ENCODE results near the gene ZNF608. TPM values are rescaled to one million over a fixed set of nuclear protein-coding genes. Genes with fewer than 3 reads are reported as not detected.

The ZNF608 gene
- not detected for polyA plus RNA-seq

GRCh38 chr5:124745928-124746915 is at the start of gene ZNF608:
Gene ZNF608, minus strand, starts transcription at chr5:124746639. Its CDS starts 1,650 bp downstream, at chr5:124744989.
- Mint-ChIP-seq H3K4me1 (peaks cover 35 to 39% of the 10 kb centered on the region in 2 donors), H3K9me3 (peaks cover 0 to 7% (median 2%) of the 10 kb centered on the region in 6 donors), H3K27me3 (ENCODE audit: low read depth in 3 of 3) (peaks cover 9 to 38% (median 20%) of the 10 kb centered on the region in 3 donors), H3K36me3 (peaks cover 0 to 3% (median 0%) of the 10 kb centered on the region in 3 donors), H3K27ac (no peak within 1 kb of the TSS), H3K4me3 (peak within 1 kb of the TSS; percentile 72 to 85 (median 77))
- no peak for DNase-seq

GRCh38 chr5:124795829-124796228 is 49.4 kb upstream of the ZNF608 start:
- H3K4me3 Mint-ChIP-seq: no peak overlapping the region
- no peaks in the 10 kb centered on the region for H3K9me3 Mint-ChIP-seq
- no peak for DNase-seq
- H3K27ac Mint-ChIP-seq: no peak overlapping the region
- H3K27me3 Mint-ChIP-seq (ENCODE audit: low read depth in 3 of 3): peaks cover 0 to 2% (median 0%) of the 10 kb centered on the region in 3 donors
- H3K36me3 Mint-ChIP-seq: no peaks in the 10 kb centered on the region
- no peaks in the 10 kb centered on the region for H3K4me1 Mint-ChIP-seq

GRCh38 chr5:124790895-124791732 is 44.7 kb upstream of the ZNF608 start:
- H3K27ac Mint-ChIP-seq: no peak overlapping the region
- peaks cover 0 to 2% (median 0%) of the 10 kb centered on the region in 6 donors for H3K9me3 Mint-ChIP-seq
- no peak for DNase-seq
- no peaks in the 10 kb centered on the region for H3K4me1 Mint-ChIP-seq
- H3K4me3 Mint-ChIP-seq: no peak overlapping the region
- H3K27me3 Mint-ChIP-seq (ENCODE audit: low read depth in 3 of 3): no peaks in the 10 kb centered on the region
- H3K36me3 Mint-ChIP-seq: no peaks in the 10 kb centered on the region

- Mint-ChIP-seq H3K4me1 (no peaks in the 10 kb centered on the region), H3K36me3 (no peaks in the 10 kb centered on the region), H3K27me3 (ENCODE audit: low read depth in 3 of 3) (no peaks in the 10 kb centered on the region), H3K9me3 (peaks cover 0 to 2% (median 0%) of the 10 kb centered on the region in 6 donors), H3K4me3 (no peak overlapping the region), H3K27ac (no peak overlapping the region)
- no peak for DNase-seq
Observed at GRCh38 chr5:124790301-124790894, 44.0 kb upstream of the ZNF608 start.

GRCh38 chr5:124789104-124789605 is 42.7 kb upstream of the ZNF608 start:
- Mint-ChIP-seq H3K27ac (no peak overlapping the region), H3K9me3 (peaks cover 0 to 2% (median 0%) of the 10 kb centered on the region in 6 donors), H3K27me3 (ENCODE audit: low read depth in 3 of 3) (no peaks in the 10 kb centered on the region), H3K4me3 (no peak overlapping the region), H3K4me1 (no peaks in the 10 kb centered on the region), H3K36me3 (no peaks in the 10 kb centered on the region)
- DNase-seq: no peak

GRCh38 chr5:124783794-124784193 is 37.4 kb upstream of the ZNF608 start:
- Mint-ChIP-seq H3K4me1 (no peaks in the 10 kb centered on the region), H3K36me3 (no peaks in the 10 kb centered on the region), H3K27me3 (ENCODE audit: low read depth in 3 of 3) (no peaks in the 10 kb centered on the region), H3K27ac (no peak overlapping the region), H3K4me3 (no peak overlapping the region), H3K9me3 (peaks cover 0 to 2% (median 0%) of the 10 kb centered on the region in 6 donors)
- DNase-seq: no peak

- DNase-seq: no peak
- Mint-ChIP-seq H3K36me3 (no peaks in the 10 kb centered on the region), H3K4me1 (no peaks in the 10 kb centered on the region), H3K27ac (no peak overlapping the region), H3K27me3 (ENCODE audit: low read depth in 3 of 3) (no peaks in the 10 kb centered on the region), H3K9me3 (peaks cover 0 to 2% (median 0%) of the 10 kb centered on the region in 6 donors), H3K4me3 (no peak overlapping the region)
Observed at GRCh38 chr5:124783285-124783684, 36.8 kb upstream of the ZNF608 start.

GRCh38 chr5:124782262-124782661 is 35.8 kb upstream of the ZNF608 start:
- peaks cover 0 to 2% (median 0%) of the 10 kb centered on the region in 6 donors for H3K9me3 Mint-ChIP-seq
- no peak for DNase-seq
- no peak overlapping the region for H3K27ac Mint-ChIP-seq
- H3K36me3 Mint-ChIP-seq: no peaks in the 10 kb centered on the region
- no peaks in the 10 kb centered on the region for H3K27me3 Mint-ChIP-seq (ENCODE audit: low read depth in 3 of 3)
- H3K4me3 Mint-ChIP-seq: no peak overlapping the region
- H3K4me1 Mint-ChIP-seq: no peaks in the 10 kb centered on the region

GRCh38 chr5:124780011-124780410 is 33.6 kb upstream of the ZNF608 start:
- Mint-ChIP-seq H3K4me1 (no peaks in the 10 kb centered on the region), H3K27me3 (ENCODE audit: low read depth in 3 of 3) (no peaks in the 10 kb centered on the region), H3K36me3 (no peaks in the 10 kb centered on the region), H3K27ac (no peak overlapping the region), H3K9me3 (no peaks in the 10 kb centered on the region), H3K4me3 (no peak overlapping the region)
- no peak for DNase-seq

GRCh38 chr5:124773315-124774311 is 27.2 kb upstream of the ZNF608 start:
- H3K27me3 Mint-ChIP-seq (ENCODE audit: low read depth in 3 of 3): peaks cover 0 to 3% (median 0%) of the 10 kb centered on the region in 3 donors
- H3K9me3 Mint-ChIP-seq: no peaks in the 10 kb centered on the region
- no peaks in the 10 kb centered on the region for H3K36me3 Mint-ChIP-seq
- DNase-seq: no peak
- H3K4me3 Mint-ChIP-seq: no peak overlapping the region
- H3K27ac Mint-ChIP-seq: no peak overlapping the region
- no peaks in the 10 kb centered on the region for H3K4me1 Mint-ChIP-seq

- H3K27ac Mint-ChIP-seq: no peak overlapping the region
- no peaks in the 10 kb centered on the region for H3K36me3 Mint-ChIP-seq
- H3K27me3 Mint-ChIP-seq (ENCODE audit: low read depth in 3 of 3): peaks cover 0 to 3% (median 0%) of the 10 kb centered on the region in 3 donors
- no peak for DNase-seq
- no peaks in the 10 kb centered on the region for H3K9me3 Mint-ChIP-seq
- no peaks in the 10 kb centered on the region for H3K4me1 Mint-ChIP-seq
- H3K4me3 Mint-ChIP-seq: no peak overlapping the region
Observed at GRCh38 chr5:124772457-124773200, 26.2 kb upstream of the ZNF608 start.

GRCh38 chr5:124771761-124772160 is 25.3 kb upstream of the ZNF608 start:
- H3K27ac Mint-ChIP-seq: no peak overlapping the region
- DNase-seq: no peak

More at GRCh38 chr5:124771761-124772160, 25.3 kb upstream of the ZNF608 start:
- Mint-ChIP-seq H3K36me3 (no peaks in the 10 kb centered on the region), H3K4me1 (no peaks in the 10 kb centered on the region), H3K27me3 (ENCODE audit: low read depth in 3 of 3) (peaks cover 0 to 3% (median 3%) of the 10 kb centered on the region in 3 donors), H3K9me3 (peaks cover 0 to 2% (median 0%) of the 10 kb centered on the region in 6 donors), H3K4me3 (no peak overlapping the region)
